Tongue (tissue), 2 donors: ENCODE measurements around the gene SYK. TPM values are rescaled to one million over a fixed set of nuclear protein-coding genes. Genes with fewer than 3 reads are reported as not detected.

Experiments used
- DNase-seq: peaks from one replicate; pipeline ENCODE4 v3.0.0-alpha.2; 2015
- total RNA-seq: library from RNA; depleted of rRNA; stranded (reverse); fragments of >200 nt; gene quantifications from one replicate; pipeline ENCODE4 v1.2.3, GENCODE V29; 2014

SYK gene
- total RNA-seq, 1 donor from 2014 or later, result 7.1 TPM

GRCh38 chr9:90851444-90851843 lies 49.8 kb downstream of the SYK start:
- no peak for DNase-seq

- DNase-seq, result no peak
These were observed 52.3 kb downstream of the SYK start for GRCh38 chr9:90853945-90854344.

GRCh38 chr9:90854637-90855175 lies 53.1 kb downstream of the SYK start:
- no peak for DNase-seq

GRCh38 chr9:90855208-90855902 lies 53.7 kb downstream of the SYK start:
- peak; percentile 25 for DNase-seq

- no peak for DNase-seq
These were observed 55.5 kb downstream of the SYK start for GRCh38 chr9:90857091-90857490.

GRCh38 chr9:90857855-90858254 lies 56.2 kb downstream of the SYK start:
- DNase-seq, result no peak

GRCh38 chr9:90858457-90858901 lies 56.9 kb downstream of the SYK start:
- no peak for DNase-seq

- no peak for DNase-seq
These were observed 58.8 kb downstream of the SYK start for GRCh38 chr9:90860382-90860781.

- DNase-seq, result no peak
These were observed 59.2 kb downstream of the SYK start for GRCh38 chr9:90860826-90861225.

- DNase-seq, result no peak
These were observed 59.8 kb downstream of the SYK start for GRCh38 chr9:90861380-90861779.

- no peak for DNase-seq
These were observed 60.5 kb downstream of the SYK start for GRCh38 chr9:90861826-90862740.

- no peak for DNase-seq
These were observed 63.2 kb downstream of the SYK start for GRCh38 chr9:90864779-90865178.

- DNase-seq, result no peak
These were observed 65.5 kb downstream of the SYK start for GRCh38 chr9:90867101-90867500.

GRCh38 chr9:90868555-90868954 lies 66.9 kb downstream of the SYK start:
- no peak for DNase-seq

GRCh38 chr9:90869361-90869760 lies 67.7 kb downstream of the SYK start:
- no peak for DNase-seq

GRCh38 chr9:90870621-90871326 lies 69.2 kb downstream of the SYK start:
- DNase-seq, result peak; percentile 75

- DNase-seq, result no peak
These were observed 69.8 kb downstream of the SYK start for GRCh38 chr9:90871327-90871935.

- no peak for DNase-seq
These were observed 71.2 kb downstream of the SYK start for GRCh38 chr9:90872835-90873294.

- DNase-seq, result no peak
These were observed 71.8 kb downstream of the SYK start for GRCh38 chr9:90873422-90873821.

GRCh38 chr9:90874194-90874593 lies 72.6 kb downstream of the SYK start:
- no peak for DNase-seq

GRCh38 chr9:90878562-90878961 lies 76.9 kb downstream of the SYK start:
- DNase-seq, result peak; percentile 35

- no peak for DNase-seq
These were observed 78.4 kb downstream of the SYK start for GRCh38 chr9:90880066-90880465.
